Stimulated activated CD4-positive, alpha-beta T cell treated with anti-CD3 and anti-CD28 coated beads, Interleukin-12 subunit alpha, Interleukin-12 subunit beta, amount 100 ng/mL, for 24 hours (primary cell): ENCODE measurements around the gene SEH1L.
"Not testable (repeated sequence)": the region's sequence is repeated elsewhere in the genome, so short reads cannot be mapped to it uniquely, and the experiment has no call there.

Experiments
- DNase-seq, 2 experiments: peaks; one replicate each; pipeline ENCODE4 v3.0.0-alpha.2; 2020; ENCODE audit warnings: low read depth in 2 of 2

SEH1L gene

GRCh38 chr18:12947285-12948049, at the start of gene SEH1L:
Gene SEH1L (plus strand): TSS chr18:12948011. CDS start chr18:12948122, 111 bp downstream.
- DNase-seq, result peak; percentile 98 to 99

GRCh38 chr18:12901208-12901607, 46.6 kb upstream of the SEH1L start:
- not testable (repeated sequence) for DNase-seq

- peak in 1 of 2 experiments; percentile 41 for DNase-seq
These were observed 43.7 kb upstream of the SEH1L start for GRCh38 chr18:12904012-12904516.

GRCh38 chr18:12906119-12906518, 41.7 kb upstream of the SEH1L start:
- no peak for DNase-seq

GRCh38 chr18:12906773-12907172, 41.0 kb upstream of the SEH1L start:
- DNase-seq, result no peak

- no peak for DNase-seq
These were observed 40.4 kb upstream of the SEH1L start for GRCh38 chr18:12907258-12907925.

- no peak for DNase-seq
These were observed 39.1 kb upstream of the SEH1L start for GRCh38 chr18:12908706-12909105.

GRCh38 chr18:12911025-12911928, 36.5 kb upstream of the SEH1L start:
- DNase-seq, result peak; percentile 17 to 55

GRCh38 chr18:12911929-12912703, 35.7 kb upstream of the SEH1L start:
- no peak for DNase-seq

- no peak for DNase-seq
These were observed 26.6 kb upstream of the SEH1L start for GRCh38 chr18:12921178-12921577.

GRCh38 chr18:12922266-12922665, 25.5 kb upstream of the SEH1L start:
- no peak for DNase-seq

- no peak for DNase-seq
These were observed 23.2 kb upstream of the SEH1L start for GRCh38 chr18:12924616-12925015.

GRCh38 chr18:12928206-12928605, 19.6 kb upstream of the SEH1L start:
- DNase-seq, result no peak

GRCh38 chr18:12928641-12929040, 19.2 kb upstream of the SEH1L start:
- DNase-seq, result no peak

- DNase-seq, result no peak
These were observed 18.2 kb upstream of the SEH1L start for GRCh38 chr18:12929477-12930083.

GRCh38 chr18:12930376-12930775, 17.4 kb upstream of the SEH1L start:
- no peak for DNase-seq

GRCh38 chr18:12930908-12931307, 16.9 kb upstream of the SEH1L start:
- no peak for DNase-seq

GRCh38 chr18:12933327-12933726, 14.5 kb upstream of the SEH1L start:
- DNase-seq, result no peak

GRCh38 chr18:12934454-12935071, 13.2 kb upstream of the SEH1L start:
- peak; percentile 53 to 69 for DNase-seq

GRCh38 chr18:12939162-12939561, 8.6 kb upstream of the SEH1L start:
- no peak for DNase-seq
